Stimulated activated CD4-positive, alpha-beta T cell treated with anti-CD3 and anti-CD28 coated beads, Interleukin-12 subunit alpha, Interleukin-12 subunit beta, amount 100 ng/mL, for 48 hours (primary cell): ENCODE results near the gene HOXD12.

ENCODE experiments used
- DNase-seq, 3 donors: peaks; one replicate each; pipeline ENCODE4 v3.0.0-alpha.2; 2020; ENCODE audit warnings: low read depth in 2 of 3, low spot score in 1 of 3

The HOXD12 gene

DNA sequence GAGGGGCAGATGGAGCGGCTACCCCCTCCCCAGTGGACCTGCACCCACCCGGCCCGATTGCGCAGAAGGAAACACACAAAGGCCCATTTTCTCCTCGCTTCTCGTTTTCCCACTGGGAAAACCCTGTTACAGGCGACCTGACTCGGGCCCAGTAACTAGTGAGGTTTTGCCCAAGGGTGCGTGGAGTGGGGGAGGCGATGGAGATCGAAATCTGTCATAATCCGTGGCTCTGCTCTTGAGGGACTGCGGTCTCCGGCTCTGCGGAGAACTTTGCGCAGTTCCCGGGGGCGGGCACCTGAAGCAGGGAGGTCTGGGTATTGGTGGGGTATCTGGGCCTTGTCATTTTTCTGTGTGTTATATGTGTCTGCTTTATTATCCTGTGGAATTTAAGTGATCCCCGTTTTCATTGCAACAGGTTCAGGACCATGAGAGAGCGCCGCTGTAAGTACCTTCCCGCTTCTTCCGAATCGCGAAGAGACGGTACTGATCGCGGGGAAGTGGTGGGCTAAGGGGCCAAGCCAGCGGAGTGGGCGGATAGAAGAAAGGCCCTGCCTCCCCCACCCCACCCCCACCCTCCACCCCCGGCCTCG lies 47.7 kb downstream of the HOXD12 start:
- no peak for DNase-seq

- no peak for DNase-seq
These were observed 48.4 kb downstream of the HOXD12 start for GRCh38 chr2:176147800-176148496.

DNA sequence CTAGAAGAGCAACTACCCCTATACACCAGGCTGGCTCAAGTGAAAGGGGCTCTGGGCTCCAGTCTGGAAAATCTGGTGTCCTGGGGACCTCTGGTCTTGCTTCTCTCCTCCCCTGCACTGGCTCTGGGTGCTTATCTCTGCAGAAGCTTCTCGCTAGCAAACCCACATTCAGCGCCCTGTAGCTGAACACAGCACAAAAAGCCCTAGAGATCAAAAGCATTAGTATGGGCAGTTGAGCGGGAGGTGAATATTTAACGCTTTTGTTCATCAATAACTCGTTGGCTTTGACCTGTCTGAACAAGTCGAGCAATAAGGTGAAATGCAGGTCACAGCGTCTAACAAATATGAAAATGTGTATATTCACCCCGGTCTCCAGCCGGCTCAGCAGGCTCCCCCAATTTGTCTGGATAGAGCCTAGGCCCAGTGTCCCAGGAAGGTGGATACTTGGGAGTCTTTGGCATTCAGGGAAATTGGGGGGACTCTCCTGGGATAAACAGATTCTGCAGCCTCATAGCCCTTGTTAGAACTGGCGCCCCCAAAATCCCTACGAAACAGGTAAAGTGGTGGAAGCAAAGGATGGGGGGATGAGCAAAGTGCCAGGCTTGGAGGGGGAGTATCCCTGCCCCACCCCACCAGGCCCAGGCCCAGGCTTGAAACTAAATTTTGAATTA lies 49.3 kb downstream of the HOXD12 start:
- DNase-seq, result no peak

GRCh38 chr2:176149481-176149938 lies 49.9 kb downstream of the HOXD12 start:
- no peak for DNase-seq

GRCh38 chr2:176149939-176150583 lies 50.5 kb downstream of the HOXD12 start:
- DNase-seq, result no peak

- no peak for DNase-seq
These were observed 51.2 kb downstream of the HOXD12 start for GRCh38 chr2:176150584-176151441.

GRCh38 chr2:176151442-176152287 lies 52.1 kb downstream of the HOXD12 start, which contains the start of gene HOXD4:
Gene HOXD4 (plus strand): TSS chr2:176151550. CDS start chr2:176151634, 84 bp downstream.
- no peak for DNase-seq
